SU-DHL-6 (cell line): Measurements from ENCODE around the gene ERCC8.

Experiments used
- H2AFZ ChIP-seq: fragments of 200-600 bp; sonication (generic); 2 replicates; pipeline ENCODE4 v1.6.1; 2014; ENCODE audit warnings: low read depth, mild to moderate bottlenecking, moderate library complexity, mixed read lengths, antibody characterized with exemption, low read length; ENCODE audit not compliant: severe bottlenecking
- H3F3A ChIP-seq: fragments of 200-600 bp; shearing (Covaris generic); 2 replicates; pipeline ENCODE4 v1.6.0; 2016; ENCODE audit warnings: antibody characterized with exemption, mild to moderate bottlenecking; ENCODE audit not compliant: insufficient read depth
- H3K27ac ChIP-seq: fragments of 200-600 bp; sonication (generic); 2 replicates; pipeline ENCODE4 v1.5.1; 2016; ENCODE audit warnings: low read depth, mild to moderate bottlenecking, low read length, moderate library complexity, mixed read lengths
- H3K27me3 ChIP-seq: fragments of 200-600 bp; sonication (generic), shearing (Covaris generic); 2 replicates; pipeline ENCODE4 v1.6.0; 2014; ENCODE audit warnings: mild to moderate bottlenecking, low read length
- H3K36me3 ChIP-seq: fragments of 200-600 bp; sonication (generic); 2 replicates; pipeline ENCODE4 v1.6.1; 2014; ENCODE audit warnings: mild to moderate bottlenecking, low read length, mixed read lengths
- H3K4me2 ChIP-seq: fragments of 300-600, 200-600 bp; shearing (Covaris generic), sonication (generic); 2 replicates; pipeline ENCODE4 v1.6.0; 2014; ENCODE audit warnings: low read length, low read depth, mild to moderate bottlenecking; ENCODE audit not compliant: poor library complexity, severe bottlenecking
- H3K4me3 ChIP-seq: fragments of 200-600 bp; sonication (generic); 2 replicates; pipeline ENCODE4 v1.5.1; 2014; ENCODE audit warnings: antibody characterized with exemption, low read length, mild to moderate bottlenecking, mixed read lengths; ENCODE audit not compliant: insufficient read depth, poor library complexity, severe bottlenecking
- H3K79me2 ChIP-seq: fragments of 200-600 bp; sonication (generic); 2 replicates; pipeline ENCODE4 v1.6.1; 2014; ENCODE audit warnings: mild to moderate bottlenecking, low read length, moderate library complexity; ENCODE audit not compliant: insufficient read depth
- H3K9ac ChIP-seq: fragments of 200-600 bp; sonication (generic); 2 replicates; pipeline ENCODE4 v1.7.0; 2014; ENCODE audit warnings: mild to moderate bottlenecking, low read length
- H3K9me2 ChIP-seq: fragments of 200-600 bp; sonication (generic); replicated peaks from 2 replicates; pipeline ENCODE4 v1.6.1; 2014; ENCODE audit warnings: low read length; ENCODE audit not compliant: insufficient read depth
- H3K9me3 ChIP-seq: fragments of 200-600 bp; sonication (generic); 2 replicates; pipeline ENCODE4 v1.6.1; 2014; ENCODE audit warnings: low read length, mixed read lengths; ENCODE audit not compliant: insufficient read depth
- H4K20me1 ChIP-seq: fragments of 200-600 bp; sonication (generic); 2 replicates; pipeline ENCODE4 v1.6.1; 2014; ENCODE audit warnings: low read depth, mild to moderate bottlenecking, antibody characterized with exemption, low read length, moderate library complexity, mixed read lengths
- EZH2phosphoT487 ChIP-seq: fragments of 200-600 bp; sonication (generic), shearing (Covaris generic); conservative IDR thresholded peaks from 2 replicates; pipeline ENCODE4 v1.6.1; 2018; ENCODE audit warnings: mild to moderate bottlenecking, antibody characterized with exemption, low read length, moderate library complexity, mixed read lengths
- TF ChIP-seq, protein P1 (sequence below): fragments of 200-600 bp; sonication (generic); IDR thresholded peaks from one replicate; pipeline ENCODE4 v1.5.1; 2017; ENCODE audit warnings: antibody characterized with exemption, mild to moderate bottlenecking, low read length, moderate library complexity; ENCODE audit not compliant: insufficient read depth, poor library complexity, severe bottlenecking

ERCC8 gene

DNA sequence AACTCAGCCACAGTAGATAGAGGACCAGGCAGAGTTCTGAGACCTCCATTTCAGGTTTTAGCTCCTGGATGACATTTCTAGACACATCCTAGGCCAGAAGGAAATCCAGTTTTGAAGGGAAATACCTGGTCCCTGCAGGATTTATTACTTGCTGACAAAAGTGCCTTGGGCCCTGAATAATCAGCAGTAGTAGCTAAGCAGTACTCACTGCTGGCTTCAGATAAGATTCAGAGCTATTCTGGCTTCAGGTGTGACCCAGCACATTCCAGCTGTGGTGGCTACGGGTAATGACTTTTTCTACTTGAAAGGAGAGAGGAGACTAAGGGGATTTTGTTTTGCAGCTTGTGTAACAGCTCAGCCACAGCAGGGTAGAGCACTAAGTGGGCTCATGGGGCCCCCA, 34.1 kb upstream of the ERCC8 start:
- no peaks in the 10 kb centered on the region for H3K9me2 ChIP-seq
- no peaks in the 10 kb centered on the region for H3K27me3 ChIP-seq
- no peak overlapping the region for H3K4me2 ChIP-seq
- no peak overlapping the region for H3K27ac ChIP-seq
- no peaks in the 10 kb centered on the region for H4K20me1 ChIP-seq
- no peaks in the 10 kb centered on the region for H3K9me3 ChIP-seq
- H3K79me2 ChIP-seq = peaks cover 21% of the 10 kb centered on the region
- H2AFZ ChIP-seq = no peak overlapping the region
- no peaks in the 10 kb centered on the region for H3K36me3 ChIP-seq
- no peaks in the 10 kb centered on the region for H3F3A ChIP-seq
- H3K4me3 ChIP-seq = no peak overlapping the region
- no peak overlapping the region for H3K9ac ChIP-seq
- no peak for TF ChIP-seq EZH2phosphoT487
- TF ChIP-seq, protein P1, sequence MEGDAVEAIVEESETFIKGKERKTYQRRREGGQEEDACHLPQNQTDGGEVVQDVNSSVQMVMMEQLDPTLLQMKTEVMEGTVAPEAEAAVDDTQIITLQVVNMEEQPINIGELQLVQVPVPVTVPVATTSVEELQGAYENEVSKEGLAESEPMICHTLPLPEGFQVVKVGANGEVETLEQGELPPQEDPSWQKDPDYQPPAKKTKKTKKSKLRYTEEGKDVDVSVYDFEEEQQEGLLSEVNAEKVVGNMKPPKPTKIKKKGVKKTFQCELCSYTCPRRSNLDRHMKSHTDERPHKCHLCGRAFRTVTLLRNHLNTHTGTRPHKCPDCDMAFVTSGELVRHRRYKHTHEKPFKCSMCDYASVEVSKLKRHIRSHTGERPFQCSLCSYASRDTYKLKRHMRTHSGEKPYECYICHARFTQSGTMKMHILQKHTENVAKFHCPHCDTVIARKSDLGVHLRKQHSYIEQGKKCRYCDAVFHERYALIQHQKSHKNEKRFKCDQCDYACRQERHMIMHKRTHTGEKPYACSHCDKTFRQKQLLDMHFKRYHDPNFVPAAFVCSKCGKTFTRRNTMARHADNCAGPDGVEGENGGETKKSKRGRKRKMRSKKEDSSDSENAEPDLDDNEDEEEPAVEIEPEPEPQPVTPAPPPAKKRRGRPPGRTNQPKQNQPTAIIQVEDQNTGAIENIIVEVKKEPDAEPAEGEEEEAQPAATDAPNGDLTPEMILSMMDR = no peak

DNA sequence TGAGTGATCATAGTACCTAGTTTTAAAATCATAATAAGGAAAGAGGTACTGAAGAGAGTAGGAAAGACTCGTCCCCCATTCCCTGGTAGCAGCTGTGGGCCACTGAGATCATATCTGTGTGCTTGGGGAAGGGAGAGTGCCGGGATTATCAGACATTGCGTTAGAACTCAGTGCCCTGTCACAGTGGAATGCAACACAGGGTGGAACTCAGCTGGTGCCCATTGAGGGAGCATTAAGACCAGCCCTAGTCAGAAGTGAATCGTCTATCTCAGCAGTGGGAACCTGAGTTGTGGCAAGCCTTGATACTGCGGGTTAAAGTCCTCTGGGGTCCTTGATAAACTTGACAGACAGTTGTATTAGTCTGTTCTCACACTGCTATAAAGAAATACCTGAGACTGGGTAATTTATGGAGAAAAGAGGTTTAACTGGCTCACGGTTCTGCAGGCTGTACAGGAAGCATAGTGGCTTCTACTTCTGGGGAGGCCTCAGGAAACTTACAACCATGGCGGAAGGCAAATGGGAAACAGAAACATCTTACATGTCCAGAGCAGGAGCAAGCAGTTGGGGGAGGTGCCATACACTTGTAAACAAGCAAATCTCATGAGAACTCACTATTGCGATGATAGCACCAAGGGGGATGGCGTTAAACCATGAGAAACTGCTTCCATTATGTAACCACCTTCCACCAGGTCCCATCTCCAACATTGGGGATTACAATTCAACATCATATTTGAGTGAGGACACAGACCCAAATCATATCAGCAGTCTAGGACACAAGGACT, 33.3 kb upstream of the ERCC8 start:
- Histone ChIP-seq H3K79me2 (peaks cover 29% of the 10 kb centered on the region), H3K27ac (no peak overlapping the region), H3K36me3 (no peaks in the 10 kb centered on the region), H3K4me3 (no peak overlapping the region), H3K9ac (no peak overlapping the region), H2AFZ (no peak overlapping the region), H3K27me3 (no peaks in the 10 kb centered on the region), H3F3A (no peaks in the 10 kb centered on the region), H3K9me2 (no peaks in the 10 kb centered on the region), H4K20me1 (no peaks in the 10 kb centered on the region), H3K9me3 (no peaks in the 10 kb centered on the region), H3K4me2 (no peak overlapping the region)
- TF ChIP-seq, protein P1 = no peak
- TF ChIP-seq EZH2phosphoT487 = no peak

GRCh38 chr5:60972231-60972630, 27.4 kb upstream of the ERCC8 start:
- Histone ChIP-seq H3K27ac (no peak overlapping the region), H3F3A (no peaks in the 10 kb centered on the region), H3K36me3 (no peaks in the 10 kb centered on the region), H3K4me2 (no peak overlapping the region), H2AFZ (no peak overlapping the region), H3K9me3 (peaks cover 8% of the 10 kb centered on the region; the same call in 1 of the 2 replicates), H4K20me1 (no peaks in the 10 kb centered on the region), H3K9me2 (no peaks in the 10 kb centered on the region), H3K79me2 (peaks cover 50% of the 10 kb centered on the region), H3K9ac (no peak overlapping the region), H3K27me3 (no peaks in the 10 kb centered on the region), H3K4me3 (no peak overlapping the region)
- no peak for TF ChIP-seq EZH2phosphoT487
- TF ChIP-seq, protein P1 = no peak
